NCI-H2107 treated with DMSO at 0.1 percent for 48 hours (cell line): ENCODE results near the gene RESF1.

Experiments
- DNase-seq: peaks from one replicate; lab custom pipeline; 2025; ENCODE audit not compliant: unreplicated experiment; lab: John Stamatoyannopoulos, UW

The RESF1 gene

DNA sequence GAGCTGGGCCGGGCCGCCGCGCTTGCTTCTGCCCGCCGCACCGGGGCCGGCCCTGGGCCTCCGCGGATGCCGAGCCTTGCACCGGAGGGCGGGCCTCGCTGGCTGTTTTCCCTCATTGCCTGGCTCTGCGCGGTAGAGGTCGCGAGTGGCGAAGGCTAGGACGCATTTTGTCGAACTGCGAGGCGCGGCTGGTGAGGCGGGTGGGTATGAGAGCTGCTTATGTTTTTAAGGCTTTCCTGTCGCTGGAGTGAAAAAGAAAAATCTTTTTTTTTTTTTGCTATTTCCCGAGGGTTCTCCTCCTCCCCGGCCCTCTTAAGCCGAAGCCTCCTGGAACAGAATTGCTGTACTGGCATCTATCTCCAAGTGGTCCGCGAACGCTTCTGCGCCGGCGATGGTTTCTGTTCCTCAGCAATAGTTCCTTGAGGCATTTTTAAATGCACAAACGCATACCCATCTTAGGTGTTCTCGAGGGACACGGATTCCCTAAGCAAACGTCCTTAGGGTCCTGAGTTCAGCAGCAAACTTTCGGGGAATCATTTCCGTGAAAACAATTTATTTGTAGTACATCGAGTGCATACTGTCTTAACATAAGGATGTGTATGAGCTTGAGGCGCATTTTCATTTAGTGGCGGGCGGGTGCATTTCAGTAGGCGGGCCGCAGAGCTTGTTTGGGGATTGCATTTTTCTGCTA lies 631 bp downstream of the RESF1 start:
- peak; percentile 44 for DNase-seq

DNA sequence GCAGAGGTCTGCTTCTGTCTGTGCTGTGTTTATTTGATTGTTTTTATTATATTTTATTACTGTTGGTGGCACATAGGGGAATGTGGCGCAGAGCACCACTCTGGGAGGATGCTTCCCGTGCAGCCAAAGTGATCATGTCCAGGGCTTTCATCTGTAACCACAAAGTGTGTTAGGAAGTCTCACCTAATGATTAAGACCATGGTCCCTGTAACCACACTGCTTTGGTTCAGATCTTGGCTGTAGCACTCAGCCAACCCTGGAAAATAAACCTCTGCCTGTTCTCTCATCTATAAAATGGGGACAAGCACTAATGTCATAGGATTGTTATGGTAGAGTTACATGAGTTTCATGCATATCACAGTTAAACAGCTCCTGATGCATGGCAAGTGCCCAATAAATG lies 1.9 kb downstream of the RESF1 start:
- DNase-seq: no peak

DNA sequence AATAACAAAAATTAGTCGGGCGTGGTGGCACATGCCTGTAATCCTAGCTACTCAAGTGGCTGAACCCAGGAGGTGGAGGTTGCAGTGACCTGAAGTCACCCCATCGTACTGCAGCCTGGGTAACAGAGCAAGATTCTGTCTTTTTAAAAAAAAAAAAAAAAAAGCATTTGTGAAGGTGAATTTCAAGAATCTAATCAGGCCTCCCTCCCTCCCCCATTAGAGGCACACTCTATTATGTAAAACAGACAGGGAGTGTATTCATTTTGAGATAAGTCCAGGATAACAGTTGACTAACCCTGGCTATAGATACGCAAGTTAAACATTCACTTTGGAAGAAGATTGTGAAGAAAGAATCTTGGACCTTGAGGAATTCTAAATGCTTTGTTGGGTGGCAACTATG lies 2.9 kb downstream of the RESF1 start:
- no peak for DNase-seq

DNA sequence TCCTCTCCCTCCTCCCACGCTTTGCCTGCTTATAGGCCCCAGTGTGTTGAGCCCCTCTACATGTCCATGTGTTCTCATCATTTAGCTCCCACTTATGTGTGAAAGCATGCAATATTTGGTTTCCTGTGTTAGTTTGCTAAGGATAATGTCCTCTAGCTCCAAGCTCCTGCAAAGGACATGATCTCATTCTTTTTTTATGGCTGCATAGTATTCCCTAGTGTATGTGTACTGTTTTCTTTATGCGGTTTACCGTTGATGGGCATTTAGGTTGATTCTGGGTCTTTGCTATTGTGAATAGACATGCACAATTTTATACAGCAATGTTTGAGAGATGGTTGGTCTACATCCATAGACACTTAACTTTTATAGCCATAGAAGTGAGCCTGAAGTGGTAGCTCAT lies 5.1 kb downstream of the RESF1 start:
- no peak for DNase-seq

DNA sequence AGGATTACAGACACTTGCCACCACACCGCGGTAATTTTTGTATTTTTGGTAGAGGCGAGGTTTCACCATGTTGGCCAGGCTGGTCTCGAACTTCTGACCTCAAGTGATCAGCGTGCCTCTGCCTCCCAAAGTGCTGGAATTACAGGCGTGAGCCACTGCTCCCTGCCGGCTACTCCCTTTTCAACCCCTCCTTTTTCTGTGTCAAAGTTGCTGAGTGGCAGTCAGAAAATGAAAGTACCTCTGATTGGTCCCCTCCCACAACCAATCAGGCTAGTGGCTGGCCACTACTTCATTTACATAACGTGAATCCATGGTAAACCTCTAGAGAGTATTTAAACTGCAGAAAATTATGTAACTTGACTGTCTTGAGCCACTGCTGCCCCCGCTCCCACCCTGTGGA lies 5.9 kb downstream of the RESF1 start:
- DNase-seq: no peak

DNA sequence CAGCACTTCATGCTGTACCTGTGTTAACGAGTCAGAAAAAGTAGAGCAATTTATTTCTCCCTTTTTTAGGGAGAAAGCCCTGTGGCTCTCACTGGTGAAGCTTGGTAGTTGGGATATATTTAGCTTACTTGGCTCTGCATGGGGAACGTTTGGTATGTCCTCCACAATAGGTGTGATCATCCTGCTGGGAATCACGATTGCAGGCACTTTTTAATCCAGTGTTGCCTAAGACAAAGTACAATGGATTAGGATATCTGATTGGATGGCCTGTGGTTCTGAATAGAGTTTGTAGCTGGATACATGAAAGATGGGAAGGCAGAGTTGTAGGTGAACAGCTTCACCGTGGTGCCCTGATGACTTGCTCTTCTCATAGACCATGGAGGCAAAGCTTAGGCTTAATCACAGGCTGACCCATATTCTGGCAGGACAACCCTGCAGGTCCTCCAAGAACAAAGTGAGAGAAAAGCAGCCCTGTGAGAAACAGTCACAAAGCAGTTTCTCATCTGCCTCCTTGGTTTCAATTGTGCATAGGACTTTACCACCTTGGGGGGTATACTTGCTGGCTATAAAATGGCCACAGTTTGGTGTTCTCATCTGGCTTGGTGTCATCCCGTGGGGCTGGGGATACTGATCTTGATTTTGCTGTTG lies 7.5 kb downstream of the RESF1 start:
- DNase-seq: no peak

DNA sequence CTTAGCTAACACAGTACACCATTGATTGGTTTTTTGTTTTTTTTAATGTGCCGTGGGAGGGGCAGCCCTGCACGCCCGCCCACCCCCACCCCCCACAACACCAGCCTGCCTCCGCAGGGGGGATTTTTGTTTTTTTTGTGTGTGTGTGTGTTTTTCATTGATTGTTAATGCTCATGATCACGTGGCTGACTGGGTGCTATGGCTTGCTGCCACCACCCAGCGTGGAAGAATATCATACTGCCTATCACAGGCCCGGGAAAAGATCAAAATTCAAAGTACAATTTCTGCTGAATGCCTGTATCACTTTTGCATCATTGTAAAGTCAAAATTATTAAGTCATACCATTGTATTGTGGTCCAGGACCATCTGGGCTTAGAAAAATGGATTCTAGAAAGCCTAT lies 8.3 kb downstream of the RESF1 start:
- DNase-seq: no peak

DNA sequence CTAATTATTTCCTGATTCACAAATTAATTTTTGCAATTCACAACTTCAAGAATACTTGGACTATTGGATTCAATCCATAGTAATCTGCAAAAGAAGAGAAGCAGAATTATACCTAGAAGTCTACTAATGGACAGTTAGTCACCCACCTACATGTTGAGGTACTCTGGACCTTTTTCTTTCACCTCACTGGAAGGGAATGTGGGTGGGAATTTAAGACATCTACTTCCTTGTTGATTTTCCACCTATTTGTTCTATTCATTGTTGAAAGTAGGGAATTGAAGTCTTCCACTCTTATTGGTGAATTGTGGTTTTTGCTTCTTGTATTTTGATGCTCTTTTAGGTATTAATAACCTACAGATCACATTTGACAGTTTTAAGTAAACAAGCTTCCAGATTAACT lies 11.0 kb downstream of the RESF1 start:
- no peak for DNase-seq

DNA sequence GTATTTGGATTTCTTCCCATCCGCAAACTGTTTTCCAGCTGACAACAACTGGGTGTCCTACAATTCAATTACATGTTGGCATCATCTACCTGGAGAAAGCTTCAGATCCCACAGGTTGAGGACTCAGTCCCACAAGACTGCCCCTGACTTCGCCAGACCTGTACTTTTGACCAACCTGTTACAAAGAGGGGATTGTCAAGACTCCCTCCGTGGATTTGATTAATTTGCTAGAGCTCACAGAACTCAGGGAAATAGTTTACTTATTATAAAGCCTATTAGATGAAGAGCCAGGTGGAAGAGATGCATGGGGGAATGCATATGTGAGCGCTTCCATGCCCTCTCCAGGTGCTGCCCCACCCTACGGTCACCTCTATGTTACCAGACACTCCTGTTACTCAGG lies 14.6 kb downstream of the RESF1 start:
- no peak for DNase-seq

DNA sequence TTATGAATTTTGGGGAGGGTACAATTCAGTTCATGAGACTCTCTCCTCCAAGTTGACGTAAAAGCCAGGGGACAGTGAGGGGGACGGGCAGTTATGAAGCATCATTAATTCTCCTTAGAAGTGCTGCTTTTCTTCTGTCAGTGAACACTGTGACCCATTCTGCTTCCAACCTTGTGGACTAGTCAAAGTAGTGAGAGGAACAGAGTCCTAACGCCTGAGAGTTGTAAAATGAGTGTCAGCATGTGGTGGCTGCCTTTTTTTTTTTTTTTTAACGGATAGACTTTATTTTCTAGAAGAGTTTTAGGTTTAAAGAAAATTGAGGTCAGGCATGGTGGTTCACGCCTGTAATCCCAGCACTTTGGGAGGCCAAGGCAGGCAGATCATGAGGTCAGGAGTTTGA lies 15.5 kb downstream of the RESF1 start:
- DNase-seq: no peak

DNA sequence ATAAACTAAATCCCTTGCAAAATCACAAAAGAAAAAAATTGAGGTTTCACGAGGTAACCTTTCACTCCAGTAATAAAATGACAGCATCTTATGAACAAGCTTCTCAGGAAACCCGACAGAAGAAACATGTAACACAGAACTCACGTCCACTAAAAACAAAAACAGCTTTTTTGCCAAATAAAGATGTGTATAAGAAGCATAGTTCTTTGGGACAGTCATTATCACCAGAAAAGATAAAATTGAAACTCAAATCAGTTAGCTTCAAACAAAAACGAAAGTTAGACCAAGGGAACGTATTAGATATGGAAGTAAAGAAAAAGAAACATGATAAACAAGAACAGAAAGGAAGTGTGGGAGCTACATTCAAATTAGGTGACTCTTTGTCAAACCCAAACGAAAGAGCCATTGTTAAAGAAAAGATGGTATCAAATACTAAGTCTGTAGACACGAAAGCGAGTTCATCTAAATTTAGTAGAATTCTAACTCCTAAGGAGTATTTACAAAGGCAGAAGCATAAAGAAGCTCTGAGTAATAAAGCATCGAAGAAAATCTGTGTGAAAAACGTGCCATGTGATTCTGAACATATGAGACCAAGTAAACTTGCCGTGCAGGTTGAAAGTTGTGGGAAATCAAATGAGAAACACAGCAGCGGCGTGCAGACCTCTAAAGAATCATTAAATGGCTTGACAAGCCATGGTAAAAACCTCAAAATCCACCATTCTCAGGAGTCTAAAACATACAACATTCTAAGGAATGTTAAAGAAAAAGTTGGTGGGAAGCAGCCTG lies 25.8 kb downstream of the RESF1 start:
- DNase-seq: no peak

DNA sequence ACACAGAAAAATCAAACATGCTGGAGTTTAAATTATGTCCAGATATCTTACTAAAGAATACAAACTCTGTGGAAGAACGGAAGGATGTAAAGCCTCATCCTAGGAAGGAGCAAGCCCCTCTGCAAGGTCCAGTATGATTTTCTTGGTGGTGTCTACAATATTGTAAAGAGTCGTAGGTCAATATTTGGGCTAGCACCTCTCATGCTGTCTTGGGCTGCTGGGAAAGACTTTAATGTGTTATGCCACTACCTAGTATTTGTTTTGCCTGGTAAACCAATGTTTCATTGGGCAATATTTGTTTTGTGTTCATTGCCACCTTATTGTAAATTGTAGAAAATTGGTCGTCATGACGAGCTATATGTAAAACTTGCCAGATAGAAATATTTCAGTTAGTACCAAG lies 26.6 kb downstream of the RESF1 start:
- no peak for DNase-seq

DNA sequence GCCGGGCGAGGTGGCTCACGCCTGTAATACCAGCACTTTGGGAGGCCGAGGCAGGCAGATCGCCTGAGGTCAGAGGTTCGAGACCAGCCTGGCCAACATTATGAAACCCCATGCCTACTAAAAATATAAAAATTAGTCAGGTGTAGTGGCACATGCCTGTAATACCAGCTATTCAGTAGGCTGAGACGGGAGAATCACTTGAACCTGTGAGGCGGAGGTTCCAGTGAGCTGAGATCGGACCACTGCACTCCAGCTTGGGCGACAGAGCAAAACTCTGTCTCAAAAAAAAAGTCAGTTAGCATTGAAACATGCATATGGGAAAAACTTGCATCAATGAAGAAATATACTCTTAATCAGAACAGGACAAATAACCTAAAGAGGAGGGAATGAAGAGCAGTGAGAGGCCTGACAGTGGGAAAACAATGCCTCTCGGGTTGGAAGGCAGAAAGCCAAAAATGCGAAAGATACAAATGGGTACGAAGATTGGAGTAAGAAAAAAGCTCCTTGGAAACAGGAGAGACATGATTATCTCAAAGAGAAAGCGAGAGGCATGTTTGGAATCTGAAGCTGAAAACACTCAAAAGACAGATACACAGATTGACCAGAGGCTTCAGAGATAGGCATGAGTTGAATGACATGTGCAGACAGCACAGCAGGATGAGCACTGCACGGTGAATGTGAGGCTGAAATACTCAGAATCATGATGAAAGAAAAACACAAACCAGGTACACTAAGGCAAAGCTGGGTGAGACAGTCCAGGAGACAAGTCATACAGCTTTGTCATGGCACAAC lies 30.6 kb downstream of the RESF1 start:
- no peak for DNase-seq

DNA sequence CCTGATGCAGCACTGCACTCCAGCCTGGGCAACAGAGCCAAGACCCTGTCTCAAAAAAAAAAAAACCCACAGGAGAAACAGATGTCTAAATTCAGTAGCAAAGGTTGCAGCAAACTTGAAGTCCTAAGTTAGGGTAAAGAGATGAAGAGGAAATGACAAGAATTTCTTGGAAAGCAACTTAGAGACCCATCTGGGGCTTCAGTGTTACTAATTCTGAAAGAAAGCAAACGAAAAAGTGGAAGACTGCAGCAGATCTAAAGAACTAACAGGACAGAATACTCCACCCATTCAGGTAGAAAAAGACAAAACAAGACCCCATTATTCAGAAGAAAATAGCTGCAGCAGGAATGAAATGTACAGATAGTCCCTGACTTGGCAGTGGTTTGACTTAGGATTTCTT lies 31.9 kb downstream of the RESF1 start:
- no peak for DNase-seq

DNA sequence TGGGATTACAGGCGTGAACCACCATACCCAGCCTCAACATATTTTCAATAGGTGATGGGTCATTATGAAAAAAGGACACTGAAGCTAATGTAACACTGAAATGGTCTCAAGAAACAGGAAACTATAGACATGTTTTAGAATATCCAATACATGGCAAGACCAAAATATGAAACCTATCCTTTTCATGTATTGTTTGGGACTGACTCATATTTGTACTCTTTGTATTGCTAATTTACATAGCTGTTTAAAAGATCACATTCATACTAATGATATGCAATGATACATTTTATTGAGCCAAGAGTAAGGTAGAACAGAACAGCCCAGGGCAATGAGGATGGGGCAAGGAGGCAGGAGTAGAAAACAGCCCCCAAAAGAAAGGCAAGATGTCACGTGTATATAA lies 32.6 kb downstream of the RESF1 start:
- no peak for DNase-seq

DNA sequence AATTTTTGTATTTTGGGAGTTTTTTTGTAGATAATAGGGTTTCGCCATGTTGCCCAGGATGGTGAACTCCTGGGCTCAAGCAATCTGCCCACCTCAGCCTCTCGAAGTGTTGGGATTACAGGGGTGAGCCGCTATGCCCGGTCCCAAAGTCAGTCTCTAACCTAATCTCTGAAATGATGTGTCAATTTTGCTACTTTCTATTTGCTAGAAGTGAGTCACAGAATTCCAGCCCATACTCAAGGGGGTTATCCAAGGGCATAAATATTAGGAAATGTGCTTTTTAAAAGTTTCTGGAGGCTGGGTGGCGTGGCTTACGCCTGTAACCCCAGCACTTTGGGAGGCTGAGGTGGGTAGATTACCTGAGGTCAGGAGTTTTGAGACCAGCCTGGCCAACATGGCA lies 40.5 kb downstream of the RESF1 start:
- DNase-seq: no peak

DNA sequence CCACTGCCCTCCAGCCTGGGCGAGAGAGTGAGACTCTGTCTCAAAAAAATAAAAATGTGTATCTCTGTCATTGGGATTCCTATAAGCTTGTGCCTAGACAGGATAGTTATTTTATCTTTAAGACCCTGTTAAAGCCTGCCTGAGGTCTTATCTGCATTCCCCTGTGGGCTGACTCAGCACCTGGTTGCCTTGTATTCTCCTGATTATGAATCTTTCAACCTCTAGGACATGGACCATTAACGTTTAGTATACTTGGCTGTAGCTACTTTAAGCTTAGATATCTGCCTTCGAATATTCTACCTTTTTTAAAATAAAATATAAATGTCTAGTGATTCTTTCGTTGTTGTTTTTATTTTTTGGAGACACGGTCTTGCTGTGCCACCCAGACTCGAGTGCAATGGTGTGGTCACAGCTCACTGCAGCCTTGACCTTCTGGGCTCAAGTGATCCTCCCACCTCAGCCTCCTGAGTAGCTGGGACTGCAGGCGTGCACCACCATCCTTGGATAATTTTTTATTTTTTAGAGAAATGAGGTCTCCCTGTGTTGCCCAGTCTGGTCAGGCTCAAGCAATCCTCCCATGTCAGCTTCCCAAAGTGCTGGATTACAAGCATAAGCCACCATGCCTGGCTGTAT lies 41.3 kb downstream of the RESF1 start:
- DNase-seq: no peak

DNA sequence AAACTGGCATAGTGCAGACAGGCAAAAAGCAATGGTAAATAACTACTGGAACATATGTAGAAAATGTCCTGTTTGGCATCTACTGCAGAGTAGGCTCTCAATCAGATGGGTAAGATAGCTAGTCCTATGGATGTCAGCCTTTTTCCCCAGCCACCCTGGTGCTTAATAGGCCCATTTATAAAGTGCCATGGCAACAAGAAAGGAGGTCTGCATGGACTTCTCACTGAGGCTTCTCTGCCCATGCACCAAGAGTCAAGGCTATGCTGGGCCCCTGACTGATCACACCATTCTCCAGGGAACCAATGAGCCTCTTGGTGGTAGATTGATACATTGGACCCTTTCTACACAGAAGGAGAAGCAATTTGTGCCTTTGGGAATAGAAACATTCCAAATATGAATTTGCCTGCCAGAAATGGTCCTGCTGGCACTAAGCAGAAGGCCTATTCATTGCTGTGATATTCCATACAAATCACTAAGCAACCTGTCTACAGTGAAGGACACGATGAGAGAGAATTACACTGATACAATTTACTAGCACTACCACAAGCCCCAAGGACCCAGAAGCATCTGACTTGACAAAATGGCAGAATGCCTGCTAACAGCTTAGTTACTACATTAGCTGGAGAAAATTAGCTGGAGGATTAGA lies 43.8 kb downstream of the RESF1 start:
- no peak for DNase-seq

DNA sequence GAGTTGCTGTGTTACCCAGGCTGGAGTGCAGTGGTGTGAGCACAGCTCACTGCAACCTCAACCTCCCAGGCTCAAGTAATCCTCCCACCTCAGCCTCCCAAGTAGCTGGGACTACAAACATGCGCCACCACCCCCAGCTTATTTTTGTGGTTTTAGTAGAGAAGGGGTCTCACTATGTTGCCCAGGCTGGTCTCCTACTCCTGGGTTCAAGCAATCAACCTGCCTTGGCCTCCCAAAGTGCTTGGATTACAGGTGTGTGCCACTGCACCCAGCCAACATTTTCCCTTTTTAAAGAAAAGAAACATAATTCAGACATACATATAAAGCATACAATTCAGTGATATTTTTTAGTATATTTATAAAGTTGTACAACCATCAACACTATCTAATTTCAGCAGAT lies 44.4 kb downstream of the RESF1 start:
- no peak for DNase-seq

DNA sequence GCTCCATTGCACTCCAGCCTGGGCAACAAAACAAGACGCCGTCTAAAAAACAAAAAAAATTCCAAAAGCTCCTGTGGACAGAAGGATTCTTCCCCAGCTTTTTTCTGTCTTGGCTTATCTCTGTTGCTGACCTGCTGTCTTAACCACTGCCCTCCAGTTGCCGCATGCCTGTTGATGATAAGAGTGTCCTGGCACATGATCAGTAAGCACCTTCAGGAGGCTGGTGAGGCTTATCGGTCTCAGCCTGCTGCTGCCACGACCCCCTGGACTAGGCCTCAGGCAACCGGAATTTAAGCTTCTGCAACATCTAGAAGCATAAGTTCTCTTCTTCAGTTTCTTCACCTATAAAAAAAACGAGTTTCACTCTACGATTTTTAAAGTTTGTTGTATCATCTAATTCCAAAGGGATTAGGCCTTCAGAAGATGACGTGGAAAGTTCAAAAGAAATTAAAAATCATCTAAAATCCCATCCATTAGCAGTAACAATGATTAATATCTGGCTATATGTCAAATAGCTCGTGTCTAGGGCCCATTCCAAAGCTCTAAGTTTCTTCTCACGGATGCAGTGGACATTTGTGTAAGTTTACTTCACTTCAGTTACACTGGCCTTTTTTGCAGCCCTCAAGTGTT lies 46.4 kb downstream of the RESF1 start:
- DNase-seq: no peak
